A204.1 (cell line): ENCODE measurements around the gene GALNTL6.

Experiments
- FAIRE-seq: peaks from 2 replicates; lab custom pipeline; 2012; peaks lifted over from hg19 to GRCh38; lab: Jason Lieb, UNC

GALNTL6 gene

DNA sequence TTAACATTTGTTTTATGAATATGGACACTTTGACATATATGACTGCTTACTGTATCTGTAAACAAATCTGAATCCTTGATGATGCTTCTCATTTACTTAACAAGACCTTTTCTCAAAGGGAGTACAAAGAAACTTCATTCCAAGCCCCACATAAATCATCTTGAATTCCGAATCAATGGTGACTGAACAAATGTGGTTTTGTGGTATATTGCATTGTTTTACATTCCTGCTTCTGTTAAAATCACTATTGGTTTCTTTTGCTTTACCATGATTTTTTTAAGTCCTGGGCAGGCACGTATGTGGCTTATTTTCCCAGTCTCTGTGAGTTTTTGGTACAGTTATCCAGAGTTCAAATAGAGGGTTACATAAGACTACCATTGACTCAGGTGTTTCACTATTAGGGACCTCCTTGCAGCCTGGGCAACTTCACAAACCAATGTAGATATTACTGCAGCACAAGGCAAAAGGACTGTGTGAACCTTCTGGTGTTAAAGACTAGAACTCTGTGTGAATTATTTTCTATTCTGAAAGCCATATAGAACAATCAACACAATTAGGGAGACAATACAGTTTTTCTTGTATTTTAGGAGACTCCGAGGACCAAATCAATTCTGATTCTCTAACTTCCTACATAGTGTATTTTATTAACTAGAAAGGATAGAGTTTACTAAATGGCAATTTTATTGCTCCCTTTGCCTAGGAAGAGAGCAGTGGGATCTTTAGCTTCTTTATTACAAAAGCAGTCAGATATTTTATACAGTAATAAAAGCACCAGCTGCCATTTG is 196.4 kb downstream of the GALNTL6 start:
- no peak for FAIRE-seq

DNA sequence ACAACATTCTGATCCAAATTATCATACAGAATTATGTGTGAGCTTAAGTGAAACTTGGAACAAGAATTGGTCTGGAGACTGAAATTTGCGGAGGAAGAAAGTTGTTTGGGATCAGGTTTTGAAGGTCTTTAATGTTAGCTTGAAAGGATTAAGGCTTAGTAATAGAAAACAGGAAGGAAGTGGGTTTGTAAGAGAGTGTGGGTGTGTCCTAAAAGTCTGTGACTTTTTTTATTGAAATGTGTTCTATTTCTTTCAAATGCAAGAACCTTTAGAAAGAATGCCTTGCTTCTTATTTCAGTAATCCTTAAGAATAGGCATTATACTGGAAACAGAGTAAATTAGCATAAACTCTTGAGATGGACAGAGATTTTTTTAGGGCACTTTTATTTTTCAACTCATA is 198.0 kb downstream of the GALNTL6 start:
- no peak for FAIRE-seq

DNA sequence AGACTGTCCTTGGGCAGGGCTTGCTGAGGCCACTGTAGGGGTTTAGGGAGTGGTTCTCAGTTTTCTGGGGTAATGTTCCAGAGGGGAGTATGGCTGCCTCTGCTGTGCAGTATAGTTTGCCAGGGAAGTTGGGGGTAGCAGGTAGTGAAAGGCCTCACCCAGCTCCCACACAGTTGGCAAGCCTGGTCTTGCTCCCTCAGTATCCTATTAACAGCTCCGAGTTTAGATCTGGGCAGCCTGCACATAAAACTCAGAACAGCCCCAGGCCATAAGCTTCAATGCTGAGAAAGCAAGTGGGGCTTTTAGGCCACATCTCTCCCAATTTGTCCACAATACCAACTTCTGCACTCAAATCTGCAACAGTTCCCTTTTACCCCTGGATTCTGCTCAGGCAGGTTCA is 205.2 kb downstream of the GALNTL6 start:
- FAIRE-seq, result no peak

DNA sequence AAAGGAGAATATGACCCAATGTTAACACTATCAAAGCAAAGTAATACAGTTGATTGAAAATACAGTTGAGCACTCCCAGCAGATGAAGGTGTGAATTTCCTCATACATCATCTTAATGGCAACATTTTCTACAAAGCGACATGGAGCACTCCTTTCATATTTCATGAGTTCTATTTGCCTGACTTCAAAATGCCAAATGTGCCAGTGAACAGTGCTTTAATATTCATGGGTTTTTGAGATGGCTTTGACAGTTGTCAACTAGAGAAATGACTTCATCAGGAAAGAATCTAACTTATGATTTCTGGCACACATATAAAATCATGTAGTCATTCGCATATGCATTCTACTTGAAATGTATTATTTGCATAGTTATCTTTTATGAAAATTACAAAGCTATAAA is 222.4 kb downstream of the GALNTL6 start:
- no peak for FAIRE-seq

DNA sequence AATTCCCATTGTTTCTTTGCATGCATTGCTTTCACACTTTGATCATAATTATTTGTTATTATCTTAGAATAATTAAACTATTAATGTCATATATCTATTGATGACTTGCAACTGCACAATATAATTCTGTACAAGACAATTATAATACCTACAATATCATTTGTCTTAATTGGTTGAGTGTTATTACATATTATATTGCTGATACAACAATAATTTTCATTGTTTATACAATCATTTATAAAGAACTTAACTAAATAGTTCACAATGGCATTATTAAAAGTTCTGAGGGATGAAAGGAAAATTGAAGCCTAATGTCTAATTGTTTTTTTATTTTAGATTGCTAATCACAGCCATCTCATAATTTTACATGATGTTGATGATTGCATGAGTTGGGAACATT is 227.6 kb downstream of the GALNTL6 start:
- FAIRE-seq, result peak; percentile 16

DNA sequence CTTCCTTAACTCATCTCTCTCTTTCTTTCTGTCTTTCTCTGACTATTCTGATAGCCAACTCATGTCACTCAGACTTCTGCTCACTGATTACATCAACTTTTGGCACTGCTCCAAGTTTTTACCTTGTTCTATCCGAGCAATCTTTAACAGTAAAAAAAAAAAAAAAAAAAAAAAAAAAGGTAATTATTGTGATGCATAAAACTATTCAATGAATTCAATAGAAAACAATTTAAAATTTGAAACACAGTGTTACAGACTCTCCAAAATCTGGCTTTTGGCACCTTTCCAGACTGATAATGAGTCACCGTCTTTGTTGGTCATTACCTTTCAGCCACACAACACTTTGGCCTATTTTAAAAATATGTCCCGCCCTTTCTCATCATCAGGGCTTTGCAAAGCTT is 229.5 kb downstream of the GALNTL6 start:
- no peak for FAIRE-seq

DNA sequence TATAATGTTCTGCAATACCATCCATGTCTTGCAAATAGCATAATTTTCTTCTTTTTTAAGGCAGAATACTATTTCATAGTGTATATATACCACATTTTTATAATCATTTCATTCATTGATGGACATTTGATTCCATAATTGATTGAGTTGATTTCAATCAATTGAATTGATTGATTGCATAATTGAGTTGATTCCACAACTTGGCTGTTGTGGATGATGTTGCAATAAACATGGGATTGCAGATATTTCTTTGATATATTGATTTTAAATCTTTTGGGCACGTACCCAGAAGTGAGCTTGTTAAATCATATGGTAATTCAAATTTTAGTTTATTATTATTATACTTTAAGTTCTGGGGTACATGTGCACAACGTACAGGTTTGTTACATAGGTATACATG is 232.8 kb downstream of the GALNTL6 start:
- no peak for FAIRE-seq

DNA sequence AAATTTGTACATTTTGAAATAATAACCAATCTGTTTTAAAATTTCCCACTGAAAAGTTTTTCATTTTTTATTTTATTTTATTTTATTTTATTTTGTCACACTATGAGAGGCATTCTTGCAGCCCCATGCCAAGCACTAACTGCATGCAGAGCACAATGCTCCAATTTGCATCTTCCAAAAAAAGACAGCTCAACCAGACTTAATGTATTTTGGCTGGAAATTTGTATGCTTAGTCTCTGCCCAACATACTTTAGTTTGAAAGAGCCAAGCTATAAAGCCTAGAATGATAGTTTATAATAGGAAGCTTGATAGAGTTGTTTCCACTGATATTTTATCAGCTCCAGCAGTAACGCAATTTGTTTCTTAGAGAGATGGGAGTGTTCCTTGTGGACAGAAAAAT is 235.5 kb downstream of the GALNTL6 start:
- FAIRE-seq, result no peak

DNA sequence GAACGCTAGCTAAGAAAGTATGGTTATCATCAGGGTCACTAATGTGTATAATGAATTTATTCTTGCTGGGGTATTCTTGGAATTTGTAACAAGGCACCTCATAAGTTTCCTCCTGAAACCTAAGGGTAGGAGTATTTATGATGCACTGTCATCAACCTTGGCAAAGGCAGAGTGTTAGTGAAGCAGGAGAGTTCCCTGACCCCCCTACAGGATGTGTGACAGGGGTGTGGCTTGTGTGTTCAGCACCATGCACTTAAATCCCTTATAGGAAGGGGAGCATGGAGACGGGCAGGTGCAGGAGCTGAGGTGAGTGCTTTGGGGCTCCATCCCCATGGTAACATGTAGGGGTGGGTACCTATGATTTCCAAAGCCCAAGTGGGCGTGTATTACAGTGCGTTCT is 237.7 kb downstream of the GALNTL6 start:
- no peak for FAIRE-seq

DNA sequence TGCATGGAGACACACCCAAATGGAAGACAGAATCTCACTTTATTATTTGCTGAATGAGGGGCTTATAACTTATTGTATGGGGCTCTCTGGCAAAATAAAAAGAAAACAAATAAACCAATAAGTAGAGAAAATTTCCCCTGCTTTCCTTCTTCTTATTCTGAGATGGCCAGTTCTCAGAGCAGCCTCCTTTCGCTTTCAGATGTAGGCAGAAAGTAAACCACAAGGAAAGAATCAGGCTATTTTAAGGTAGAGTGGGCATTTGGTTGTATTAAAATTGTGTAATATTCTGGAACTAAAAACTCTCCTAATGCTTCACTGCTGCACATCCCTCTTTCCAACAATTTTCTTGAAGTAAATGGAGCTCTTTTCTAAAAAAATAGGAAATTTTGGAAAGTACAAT is 241.8 kb downstream of the GALNTL6 start:
- no peak for FAIRE-seq

DNA sequence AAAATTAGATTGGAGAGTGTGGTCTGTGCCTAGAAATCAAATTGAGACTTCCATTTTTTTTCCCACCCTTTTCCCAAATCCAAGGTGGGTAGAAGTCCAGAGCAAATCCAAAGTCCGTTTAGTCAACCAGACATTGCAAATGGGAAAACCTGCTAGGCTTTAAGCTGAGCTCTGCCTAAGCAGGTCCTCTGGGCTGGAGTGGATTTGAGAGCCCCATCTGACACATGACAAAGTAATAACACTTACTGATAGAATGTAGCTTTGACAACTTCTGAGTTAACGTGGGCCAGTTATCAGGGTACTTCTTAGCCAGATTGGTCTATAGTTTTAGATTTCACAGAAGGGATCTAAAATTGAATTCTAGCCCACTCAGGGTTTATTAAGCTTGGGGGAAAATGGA is 242.3 kb downstream of the GALNTL6 start:
- no peak for FAIRE-seq

DNA sequence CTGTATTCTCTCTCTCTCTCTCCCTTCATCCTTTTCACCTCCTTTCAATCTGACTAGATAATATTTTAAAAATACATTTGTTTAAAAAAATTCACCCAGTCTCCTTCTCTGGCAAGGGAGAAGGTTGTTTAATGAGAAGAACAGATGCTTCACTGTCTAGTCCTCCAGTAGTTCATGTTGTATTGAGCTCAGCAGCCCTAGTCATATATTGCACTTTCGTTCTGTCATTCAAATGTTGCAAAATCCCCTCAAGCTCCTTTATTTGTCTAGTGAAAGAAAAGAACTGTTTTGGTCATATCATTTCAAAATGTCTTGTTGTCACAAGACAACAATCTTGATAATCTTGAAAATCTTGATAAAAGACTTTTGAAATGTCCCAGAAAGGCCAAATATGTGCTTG is 248.0 kb downstream of the GALNTL6 start:
- no peak for FAIRE-seq

DNA sequence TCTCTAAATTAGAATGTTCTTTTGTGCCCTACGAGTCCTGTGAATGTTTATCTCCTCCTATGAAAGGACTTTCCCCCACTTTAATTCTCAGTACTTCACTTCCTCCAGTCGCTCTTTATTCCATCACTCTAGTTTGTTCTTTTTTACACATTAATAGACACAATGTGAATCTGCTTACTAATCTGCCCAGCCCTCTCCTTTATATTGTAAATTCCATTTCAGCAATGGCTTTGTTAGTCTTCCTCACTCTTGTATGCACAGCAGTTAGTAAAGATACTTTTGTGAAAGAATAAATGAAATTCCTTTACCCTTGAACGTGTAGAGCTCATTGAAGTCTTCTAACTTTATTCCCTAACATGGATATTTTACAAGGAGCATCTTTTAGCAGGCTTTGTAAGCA is 255.3 kb downstream of the GALNTL6 start:
- FAIRE-seq, result no peak

DNA sequence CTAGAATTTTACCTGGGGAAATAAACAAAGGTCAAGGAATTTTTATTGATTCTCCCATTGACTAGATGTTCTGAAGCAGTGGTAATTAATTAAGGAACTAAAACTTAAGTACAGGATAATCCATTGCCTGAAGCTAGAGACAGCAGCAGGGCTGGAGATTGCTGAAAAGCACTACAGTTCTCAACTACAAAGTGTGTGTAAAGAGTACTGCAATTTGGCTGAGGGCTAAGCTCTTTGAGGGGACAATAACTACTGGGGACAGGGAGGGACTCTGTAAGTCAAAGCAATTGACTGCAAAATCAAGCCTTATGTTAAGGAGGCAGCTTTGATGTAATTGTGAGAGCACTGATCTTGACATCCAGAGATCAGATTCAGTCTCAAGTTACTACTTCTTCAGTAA is 260.4 kb downstream of the GALNTL6 start:
- FAIRE-seq, result no peak

DNA sequence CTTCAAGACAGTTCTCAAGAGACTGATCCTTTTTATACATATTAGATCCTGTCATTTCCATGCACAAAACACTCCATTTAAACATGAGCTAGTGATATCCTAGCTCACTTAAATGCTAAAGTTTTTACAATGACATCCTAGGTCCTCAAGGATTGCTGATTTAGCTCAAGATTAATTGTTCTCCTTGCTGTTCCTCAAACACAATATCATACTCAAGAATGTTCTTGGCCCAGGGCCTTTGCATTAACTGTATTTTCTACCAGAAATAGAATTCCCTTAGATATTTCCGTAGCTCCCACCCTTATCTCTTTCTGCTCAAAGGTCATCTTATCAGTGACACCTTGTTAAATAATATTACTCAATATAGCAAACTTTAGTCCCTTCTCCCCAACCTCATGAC is 270.1 kb downstream of the GALNTL6 start:
- no peak for FAIRE-seq

DNA sequence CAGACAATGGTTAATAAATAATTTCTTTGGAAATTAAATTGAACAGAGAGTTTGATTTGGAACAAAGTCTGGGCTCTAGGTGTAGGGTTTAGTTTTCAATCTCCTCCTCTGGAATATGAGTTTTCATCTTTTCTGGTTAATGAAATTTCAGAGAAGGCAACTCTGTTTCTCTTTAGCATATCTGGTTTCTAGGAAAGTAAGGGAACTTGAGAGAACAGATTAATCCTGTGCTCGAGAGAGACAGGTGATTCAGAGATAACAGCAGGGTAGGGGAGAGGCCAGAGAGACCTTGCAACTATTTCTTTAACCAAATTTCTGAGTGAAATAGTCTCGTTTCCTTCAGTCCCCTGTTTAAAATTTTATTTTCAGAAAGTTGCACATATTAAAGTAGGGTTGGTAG is 275.4 kb downstream of the GALNTL6 start:
- no peak for FAIRE-seq

DNA sequence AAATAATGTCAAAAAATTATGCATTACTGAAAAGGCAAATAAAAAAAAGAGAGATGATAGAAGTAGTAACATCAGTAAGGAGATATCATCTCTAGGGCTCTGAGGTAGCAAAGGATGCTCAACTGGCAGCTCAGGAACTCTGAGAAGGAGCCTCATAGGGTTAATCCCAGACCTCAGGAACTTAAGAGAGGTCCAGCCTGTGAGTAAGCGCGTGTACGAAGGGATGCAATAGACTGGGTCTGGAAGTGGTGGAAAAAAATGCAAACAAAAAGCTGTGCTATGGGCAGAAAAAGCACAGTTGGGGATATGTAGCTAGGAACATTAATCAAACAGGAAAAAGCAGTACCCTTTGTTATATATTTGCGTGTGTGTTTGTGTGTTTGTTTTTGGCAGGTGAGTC is 282.0 kb downstream of the GALNTL6 start:
- no peak for FAIRE-seq

DNA sequence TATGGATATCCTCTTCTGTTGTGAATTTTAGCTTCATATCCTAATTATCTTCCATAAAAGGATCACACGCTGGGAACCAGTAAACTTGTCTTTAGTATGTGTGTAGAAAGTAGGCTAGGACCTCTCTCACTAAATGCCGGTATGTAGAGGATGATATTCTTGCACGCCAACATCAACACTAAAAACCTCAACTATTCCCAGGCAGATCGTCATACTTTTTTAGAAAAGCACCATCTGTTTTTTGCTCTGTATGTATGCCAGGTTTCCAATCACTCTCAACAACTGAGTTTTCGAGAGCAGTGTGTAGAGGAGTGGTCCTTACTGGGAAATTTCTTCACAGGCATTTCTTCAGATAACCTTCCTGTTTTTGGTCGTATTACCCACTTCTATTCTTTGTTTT is 283.6 kb downstream of the GALNTL6 start:
- no peak for FAIRE-seq

DNA sequence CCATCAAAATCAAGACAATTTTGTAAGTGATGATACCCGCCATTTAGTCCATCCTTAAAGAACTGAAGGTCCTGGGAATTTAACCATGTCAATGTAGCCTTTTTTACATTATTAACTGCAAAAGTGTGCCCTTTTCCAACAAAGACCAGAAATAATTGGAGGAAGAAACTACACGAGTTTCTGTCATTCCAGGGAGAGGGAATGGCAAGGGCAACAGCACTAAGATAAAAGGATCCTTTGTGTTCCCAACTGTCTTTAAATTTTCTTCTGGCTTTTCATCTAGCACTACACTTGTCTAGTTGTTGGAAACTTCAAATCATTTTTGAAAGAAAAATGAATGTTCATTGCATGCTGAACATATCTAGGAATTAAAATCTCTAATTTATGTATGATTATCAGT is 286.2 kb downstream of the GALNTL6 start:
- FAIRE-seq, result no peak

DNA sequence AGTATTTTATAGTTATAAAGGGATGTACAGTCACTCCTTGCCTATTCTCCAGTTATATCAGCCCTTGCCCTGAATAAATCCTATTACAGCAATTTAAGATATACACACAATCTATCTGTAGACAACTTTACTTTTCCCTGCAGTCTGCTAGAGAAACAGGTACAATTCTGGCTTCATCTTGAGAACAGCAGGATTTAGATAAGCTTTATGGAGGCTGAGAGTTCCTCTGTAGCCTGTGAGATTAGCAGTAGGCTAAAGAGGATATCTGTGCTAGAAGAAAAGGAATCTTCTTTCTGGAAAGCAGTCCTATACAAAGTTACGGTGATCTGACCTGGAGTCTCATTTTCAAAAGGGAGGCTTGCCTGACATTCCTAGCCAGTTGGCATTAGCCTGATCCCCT is 290.3 kb downstream of the GALNTL6 start:
- FAIRE-seq, result no peak

DNA sequence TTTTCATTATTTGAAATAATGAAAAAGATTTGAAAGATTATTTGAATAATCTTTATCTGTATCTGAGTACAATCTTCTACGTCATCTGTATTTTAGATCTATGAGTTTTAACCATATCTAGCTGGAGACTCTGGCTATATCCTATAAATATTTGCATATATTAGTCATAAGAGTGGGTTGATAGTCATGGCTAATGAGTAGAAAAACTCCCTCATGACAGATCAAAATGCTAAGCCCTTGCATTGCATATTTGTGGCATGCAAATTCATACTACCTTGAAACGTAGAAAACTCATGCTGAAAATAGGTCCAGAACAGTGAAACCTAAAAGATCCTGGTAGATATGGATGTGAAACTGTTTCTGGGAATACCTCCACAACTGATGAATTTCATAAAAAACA is 291.3 kb downstream of the GALNTL6 start:
- FAIRE-seq, result no peak

DNA sequence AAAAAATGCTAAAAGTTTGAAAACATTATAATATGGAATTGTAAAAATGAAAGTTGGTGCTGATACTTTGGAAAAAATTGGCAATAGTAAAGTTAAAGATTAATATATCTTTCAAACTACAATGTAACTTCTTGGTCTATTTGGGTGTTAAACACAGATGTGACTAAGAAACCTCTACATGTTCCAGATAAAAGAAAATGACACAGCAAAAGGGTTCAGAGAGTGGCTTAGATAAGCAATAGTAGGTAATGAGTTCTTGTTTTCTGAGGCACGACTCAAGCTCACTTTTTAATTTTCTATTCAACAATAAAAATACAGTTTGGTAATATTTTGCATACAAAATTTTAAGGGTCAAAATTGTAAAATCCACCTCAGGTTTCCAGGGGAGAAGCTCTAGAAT is 292.7 kb downstream of the GALNTL6 start:
- no peak for FAIRE-seq

DNA sequence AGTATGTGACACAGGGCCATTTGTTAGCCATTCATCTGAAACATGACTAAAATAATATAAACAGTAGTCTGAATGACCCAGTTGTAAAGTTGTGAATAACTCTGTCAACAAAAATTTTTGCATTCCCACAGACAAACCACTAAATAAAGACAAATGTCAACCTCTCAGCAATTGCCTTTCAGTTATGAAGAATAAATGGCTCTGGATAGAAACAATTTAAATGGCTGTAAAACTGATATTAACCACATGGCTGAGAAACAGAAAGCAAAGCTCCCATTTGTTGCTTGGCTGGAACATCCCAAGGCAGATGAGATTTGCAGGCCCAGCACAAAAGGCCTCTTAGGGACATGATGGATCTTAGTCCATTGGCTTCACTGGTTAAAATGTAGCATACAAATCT is 296.3 kb downstream of the GALNTL6 start:
- no peak for FAIRE-seq

DNA sequence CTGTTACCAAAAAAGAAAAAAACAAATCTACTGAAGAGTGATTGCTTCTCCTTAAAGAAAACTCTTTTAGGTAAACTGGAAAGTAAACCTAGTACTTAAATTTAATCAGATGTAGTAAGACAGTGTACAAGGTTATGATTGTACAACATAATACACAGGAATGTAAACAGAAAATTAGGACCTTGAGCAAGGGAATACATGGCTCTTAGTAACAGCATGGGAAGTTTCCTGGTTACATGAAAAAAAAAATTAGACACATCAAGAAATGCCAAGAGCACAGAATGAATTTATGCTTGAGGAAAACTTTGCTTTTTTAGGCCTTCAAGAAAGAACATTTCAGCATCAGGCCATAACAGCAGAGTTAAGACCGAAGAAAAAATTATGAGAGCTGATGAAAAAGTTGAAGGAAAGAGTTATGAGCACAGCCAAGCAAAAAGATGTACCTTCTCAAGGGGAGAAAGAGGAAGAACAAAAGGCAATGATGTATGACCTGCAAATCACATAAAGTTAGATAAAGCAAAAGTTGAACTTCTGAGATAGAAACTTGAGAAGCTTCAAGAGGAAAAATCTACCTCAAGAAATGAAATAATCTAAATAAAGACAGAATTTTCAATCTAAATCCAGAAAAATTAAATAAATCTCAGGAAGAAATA is 311.6 kb downstream of the GALNTL6 start:
- FAIRE-seq, result no peak
